Measurements from ENCODE around the gene PPP1R37. TPM values are rescaled to one million over a fixed set of nuclear protein-coding genes. Genes with fewer than 3 reads are reported as not detected.

The PPP1R37 gene
- total and polyA plus RNA-seq, 2 of the 13 experiments (the other 11 are each of a cell fraction or from before 2014, with no cell fraction given) = 9.0 to 14.3 TPM

- no peak for TF ChIP-seq SP1 (IDR thresholded peaks at IDR 0.05)
- TF ChIP-seq SP1 (CRISPR knock-in tag; IDR thresholded peaks at IDR 0.05) = peak; percentile 71
- TF ChIP-seq RFX5 (IDR thresholded peaks at IDR 0.05; ENCODE audit: low read depth, low read length) = peak; percentile 37
- peak; percentile 71 for TF ChIP-seq HNF4A (CRISPR knock-in tag; IDR thresholded peaks at IDR 0.05)
- no peak for TF ChIP-seq ZBTB44 (CRISPR knock-in tag; IDR thresholded peaks at IDR 0.05)
- TF ChIP-seq IRF1 (CRISPR knock-in tag; IDR thresholded peaks at IDR 0.05; ENCODE audit: low read depth) = no peak
- TF ChIP-seq ZNF616 (CRISPR knock-in tag; IDR thresholded peaks at IDR 0.05; ENCODE audit: low read depth) = no peak
- peak; percentile 67 for TF ChIP-seq NR2F6 (IDR thresholded peaks at IDR 0.05)
- TF ChIP-seq NR2F6 (CRISPR knock-in tag; IDR thresholded peaks at IDR 0.05) = peak; percentile 93
- no peak for TF ChIP-seq RAD21 (CRISPR knock-in tag; IDR thresholded peaks at IDR 0.05)
- TF ChIP-seq KDM2A (CRISPR knock-in tag; IDR thresholded peaks at IDR 0.05; ENCODE audit: borderline replicate concordance, low read depth) = peak; percentile 38; the same call in 1 of the 2 replicates
- TF ChIP-seq ZNF44 (CRISPR knock-in tag; IDR thresholded peaks at IDR 0.05) = 0 out of 2 replicates have a peak, but pooled peaks have one; percentile 12
- 0 out of 2 replicates have a peak, but pooled peaks have one; percentile 38 for TF ChIP-seq ZNF644 (CRISPR knock-in tag; IDR thresholded peaks at IDR 0.05; ENCODE audit: low read depth)
- TF ChIP-seq MIXL1 (CRISPR knock-in tag; IDR thresholded peaks at IDR 0.05) = 0 out of 2 replicates have a peak, but pooled peaks have one; percentile 8
- TF ChIP-seq RCOR2 (CRISPR knock-in tag; IDR thresholded peaks at IDR 0.05) = no peak; the same call in none of the 2 replicates
- peak; percentile 7 for TF ChIP-seq DMAP1 (CRISPR knock-in tag; IDR thresholded peaks at IDR 0.05)
- peak; percentile 82 for TF ChIP-seq ZNF609 (CRISPR knock-in tag; IDR thresholded peaks at IDR 0.05; ENCODE audit: borderline replicate concordance)
- TF ChIP-seq ZNF451 (CRISPR knock-in tag; IDR thresholded peaks at IDR 0.05) = no peak
- peak; percentile 98 for TF ChIP-seq FOSL2 (CRISPR knock-in tag; IDR thresholded peaks at IDR 0.05)
- TF ChIP-seq REST (IDR thresholded peaks at IDR 0.05; ENCODE audit: borderline replicate concordance in 1 of 2, low read depth in 1 of 2, low read length in 2 of 2) = no peak
- 0 out of 2 replicates have a peak, but pooled peaks have one; percentile 8 for TF ChIP-seq ZKSCAN1 (IDR thresholded peaks at IDR 0.05; ENCODE audit: low read length)
Observed at GRCh38 chr19:45154064-45154827, 61.3 kb downstream of the PPP1R37 start (continued).

Measured in HepG2 (cell line).